PFSK-1 (cell line): ENCODE data around the gene OR5H14.

Experiments
- FOXP2 ChIP-seq: optimal IDR thresholded peaks from 2 replicates; pipeline ENCODE3; 2011; ENCODE audit warnings: borderline replicate concordance, control low read depth, inconsistent platforms; ENCODE audit not compliant: insufficient read depth; ENCODE audit errors: extremely low read length, extremely low read depth
- POLR2AphosphoS5 ChIP-seq: IDR thresholded peaks from 2 replicates; pipeline ENCODE4 v1.6.1; 2012; ENCODE audit warnings: low read depth, mild to moderate bottlenecking, control low read depth, low read length, moderate library complexity
- REST ChIP-seq, 2 experiments: IDR thresholded peaks; 2 replicates each; pipeline versions ENCODE4 v1.6.1 to v1.8.0; 2011 to 2012; ENCODE audit warnings: low read depth in 2 of 2, low read length in 2 of 2, control low read depth in 1 of 2, inconsistent platforms in 1 of 2, mild to moderate bottlenecking in 1 of 2, moderate library complexity in 1 of 2; ENCODE audit not compliant: insufficient read depth in 1 of 2
- SIN3A ChIP-seq: IDR thresholded peaks from 2 replicates; pipeline ENCODE4 v1.6.1; 2012; ENCODE audit warnings: mild to moderate bottlenecking, low read length, moderate library complexity, borderline replicate concordance; ENCODE audit not compliant: insufficient read depth
- TAF1 ChIP-seq: IDR thresholded peaks from 2 replicates; pipeline ENCODE4 v1.6.1; 2012; ENCODE audit warnings: low read length, control low read depth, borderline replicate concordance; ENCODE audit not compliant: insufficient read depth

Gene OR5H14

GRCh38 chr3:98148751-98149150 is 1.5 kb downstream of the OR5H14 start:
- TF ChIP-seq REST (IDR thresholded peaks at IDR 0.05; ENCODE audit: insufficient read depth in 1 of 2, low read depth in 2 of 2, low read length in 2 of 2) (no peak), FOXP2 (no peak), TAF1 (no peak), POLR2AphosphoS5 (no peak), SIN3A (no peak)

- TF ChIP-seq REST (IDR thresholded peaks at IDR 0.05; ENCODE audit: insufficient read depth in 1 of 2, low read depth in 2 of 2, low read length in 2 of 2) (no peak), POLR2AphosphoS5 (no peak), FOXP2 (no peak), TAF1 (no peak)
Measured at GRCh38 chr3:98151241-98151640, 4.0 kb downstream of the OR5H14 start.

DNA sequence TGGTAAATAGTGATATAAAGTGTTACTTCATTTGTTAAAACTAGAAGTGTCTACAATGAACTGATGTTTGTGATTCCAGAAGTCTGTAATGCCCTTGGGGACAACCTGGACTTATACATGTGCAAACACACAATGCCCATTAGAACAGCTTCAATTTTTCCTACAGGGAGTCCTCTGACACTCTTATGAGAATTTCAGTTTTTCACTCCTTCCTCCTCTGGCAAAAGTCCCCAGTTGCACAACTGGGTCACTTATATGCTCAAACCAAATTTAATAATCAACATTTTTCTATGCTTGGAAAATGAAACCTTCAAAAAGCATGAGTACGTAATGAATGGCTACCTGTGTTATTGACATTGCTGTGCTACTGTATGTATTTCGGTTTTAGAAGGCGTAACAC is 19.1 kb downstream of the OR5H14 start, which contains the start of gene OR5H15:
Gene OR5H15, plus strand, starts transcription at position 301 of the 400 bp plus-strand sequence. CDS start 2,004 bp downstream, outside the sequence.
- TF ChIP-seq FOXP2 (no peak), SIN3A (no peak), REST (IDR thresholded peaks at IDR 0.05; ENCODE audit: insufficient read depth in 1 of 2, low read depth in 2 of 2, low read length in 2 of 2) (no peak), POLR2AphosphoS5 (no peak), TAF1 (no peak)

DNA sequence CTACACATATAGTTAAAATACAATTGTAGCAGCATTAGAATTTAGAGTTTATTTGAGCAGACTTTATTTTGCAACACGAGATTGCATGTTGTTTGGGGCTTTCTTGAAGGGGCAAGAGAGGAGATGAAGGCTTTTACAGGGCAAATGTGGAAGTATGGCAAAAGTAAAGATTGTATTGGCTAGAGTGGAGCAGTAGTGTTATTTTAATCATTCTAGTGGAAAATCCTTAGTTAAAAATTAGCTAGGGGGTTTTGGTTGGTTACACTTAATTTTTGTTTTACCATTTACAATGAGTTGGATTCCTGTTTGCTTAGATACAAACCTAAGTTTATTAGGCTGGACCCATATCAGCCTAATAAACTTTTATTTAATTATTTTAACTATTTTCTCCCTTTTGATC is 23.8 kb downstream of the OR5H14 start:
- TF ChIP-seq TAF1 = no peak
- TF ChIP-seq REST (IDR thresholded peaks at IDR 0.05; ENCODE audit: insufficient read depth in 1 of 2, low read depth in 2 of 2, low read length in 2 of 2) = no peak
- no peak for TF ChIP-seq FOXP2
- no peak for TF ChIP-seq POLR2AphosphoS5

DNA sequence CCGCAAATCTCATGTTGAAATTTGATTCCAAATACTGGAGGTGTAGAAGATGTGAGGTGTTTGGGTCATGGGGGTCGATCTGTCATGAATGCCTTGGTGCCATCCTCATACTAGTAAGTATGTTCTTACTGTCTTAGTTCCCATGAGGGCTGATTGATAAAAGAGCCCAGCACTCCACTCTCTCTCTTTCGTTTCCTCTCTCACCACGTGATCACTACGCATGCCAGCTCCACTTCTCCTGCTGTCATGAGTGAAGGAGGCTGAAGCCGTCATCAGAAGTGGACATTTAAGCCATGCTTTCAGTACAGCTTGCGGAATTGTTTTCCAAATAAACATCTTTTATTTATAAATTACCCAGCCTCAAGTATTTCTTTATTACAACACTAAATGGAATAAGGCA is 25.3 kb downstream of the OR5H14 start:
- TF ChIP-seq TAF1 (no peak), POLR2AphosphoS5 (no peak), FOXP2 (no peak), SIN3A (no peak), REST (IDR thresholded peaks at IDR 0.05; ENCODE audit: insufficient read depth in 1 of 2, low read depth in 2 of 2, low read length in 2 of 2) (no peak)
